Hypothalamus (tissue), 51 donors: ENCODE results near the gene CELA3B.
"Not testable (repeated sequence)": the region's sequence is repeated elsewhere in the genome, so short reads cannot be mapped to it uniquely, and the experiment has no call there.

Experiments used
- DNase-seq, 51 donors: peaks; one replicate each; lab custom pipeline; 2025; lab: John Stamatoyannopoulos, UW

The CELA3B gene

GRCh38 chr1:21974699-21975098 is 2.1 kb upstream of the CELA3B start:
- not testable (repeated sequence) for DNase-seq

- DNase-seq: not testable (repeated sequence)
Measured at GRCh38 chr1:21975296-21975695, 1.5 kb upstream of the CELA3B start.

GRCh38 chr1:21978209-21978608 is 1.4 kb downstream of the CELA3B start:
- not testable (repeated sequence) for DNase-seq

GRCh38 chr1:21980515-21981220 is 3.8 kb downstream of the CELA3B start:
- DNase-seq: not testable (repeated sequence)

GRCh38 chr1:21981253-21981652 is 4.4 kb downstream of the CELA3B start:
- not testable (repeated sequence) for DNase-seq

- DNase-seq: not testable (repeated sequence)
Measured at GRCh38 chr1:21982122-21982521, 5.3 kb downstream of the CELA3B start.

- DNase-seq: not testable (repeated sequence)
Measured at GRCh38 chr1:21983539-21983938, 6.7 kb downstream of the CELA3B start.

- DNase-seq: not testable (repeated sequence)
Measured at GRCh38 chr1:21985893-21986292, 9.1 kb downstream of the CELA3B start.

GRCh38 chr1:21986386-21986785 is 9.6 kb downstream of the CELA3B start:
- not testable (repeated sequence) for DNase-seq

- DNase-seq: not testable (repeated sequence)
Measured at GRCh38 chr1:21989672-21990393, 13.0 kb downstream of the CELA3B start.

GRCh38 chr1:21992186-21992585 is 15.4 kb downstream of the CELA3B start:
- not testable (repeated sequence) for DNase-seq

GRCh38 chr1:21994716-21995115 is 17.9 kb downstream of the CELA3B start:
- DNase-seq: not testable (repeated sequence)

- DNase-seq: not testable (repeated sequence)
Measured at GRCh38 chr1:21996663-21996970, 19.8 kb downstream of the CELA3B start.

- DNase-seq: not testable (repeated sequence)
Measured at GRCh38 chr1:21997891-21998623, 21.2 kb downstream of the CELA3B start.

GRCh38 chr1:21998624-21999294 is 21.9 kb downstream of the CELA3B start:
- DNase-seq: not testable (repeated sequence)

GRCh38 chr1:21999645-22000044 is 22.8 kb downstream of the CELA3B start:
- not testable (repeated sequence) for DNase-seq

GRCh38 chr1:22001409-22001808 is 24.6 kb downstream of the CELA3B start, which contains the start of gene CELA3A:
CELA3A (plus strand) TSS chr1:22001657; CDS start chr1:22001675, 18 bp downstream.
- DNase-seq: no peak

GRCh38 chr1:22002461-22002860 is 25.6 kb downstream of the CELA3B start:
- DNase-seq: not testable (repeated sequence)

GRCh38 chr1:22002875-22003274 is 26.1 kb downstream of the CELA3B start:
- DNase-seq: not testable (repeated sequence)

- not testable (repeated sequence) for DNase-seq
Measured at GRCh38 chr1:22003959-22004358, 27.1 kb downstream of the CELA3B start.
